Mucosa of gallbladder (tissue), 1 donor: ENCODE data around the gene SNX2. TPM values are rescaled to one million over a fixed set of nuclear protein-coding genes. Genes with fewer than 3 reads are reported as not detected.
"Not testable (repeated sequence)": the region's sequence is repeated elsewhere in the genome, so short reads cannot be mapped to it uniquely, and the experiment has no call there.

Experiments
- DNase-seq: peaks from one replicate; pipeline ENCODE4 v3.0.0-alpha.2; 2020; ENCODE audit warnings: low spot score
- total RNA-seq: library from RNA; stranded (reverse); gene quantifications from one replicate; pipeline ENCODE4 v1.2.1, GENCODE V29; 2021
- donor health status: DM: no; HTN: no; CAD: no.

SNX2 gene
- total RNA-seq, 1 donor from 2014 or later: 64.7 TPM

DNA sequence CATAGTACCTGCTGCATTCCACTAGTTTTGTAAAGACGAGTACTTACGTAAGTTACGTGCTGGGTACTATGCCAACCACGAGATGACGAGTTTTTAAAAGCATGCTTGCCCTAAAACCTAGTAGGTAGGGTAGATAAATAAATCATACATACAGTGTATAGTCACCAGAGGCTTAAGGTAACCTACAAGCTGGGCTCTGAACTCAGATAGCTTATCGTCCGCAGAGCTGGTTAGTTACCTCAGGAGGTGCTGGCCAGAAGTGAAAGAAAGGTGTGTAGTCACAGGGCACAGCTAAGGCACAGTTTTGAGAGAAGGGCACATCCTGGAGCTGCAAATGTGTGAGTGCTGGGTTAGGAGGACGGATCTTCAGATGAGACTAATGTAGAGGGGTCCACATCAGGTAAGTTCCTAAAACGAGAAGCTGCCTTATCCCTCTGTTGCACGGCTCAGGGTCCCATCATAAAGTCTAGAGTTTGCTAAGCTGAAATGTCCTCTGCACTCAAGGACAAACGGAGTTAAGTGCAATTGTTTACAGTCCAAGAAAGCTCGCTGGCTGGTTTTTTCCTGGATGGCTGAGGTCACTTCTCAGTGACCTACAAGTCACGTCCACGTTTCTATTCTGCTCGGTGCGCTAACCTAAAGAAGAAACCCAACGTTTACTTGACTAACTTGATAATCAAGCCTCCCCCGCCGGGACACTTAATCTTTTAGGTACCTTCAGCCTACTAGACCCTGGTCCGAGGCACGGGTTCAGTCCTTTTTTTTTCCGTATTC, 69.4 kb downstream of the SNX2 start:
- DNase-seq: peak; percentile 16

- no peak for DNase-seq
Measured at GRCh38 chr5:122844910-122845228, 70.0 kb downstream of the SNX2 start.

- peak; percentile 82 for DNase-seq
Measured at GRCh38 chr5:122845229-122846050, 70.6 kb downstream of the SNX2 start, which contains the start of gene SNX24. SNX24 (plus strand) TSS chr5:122845613; CDS start chr5:122845634, 21 bp downstream.

DNA sequence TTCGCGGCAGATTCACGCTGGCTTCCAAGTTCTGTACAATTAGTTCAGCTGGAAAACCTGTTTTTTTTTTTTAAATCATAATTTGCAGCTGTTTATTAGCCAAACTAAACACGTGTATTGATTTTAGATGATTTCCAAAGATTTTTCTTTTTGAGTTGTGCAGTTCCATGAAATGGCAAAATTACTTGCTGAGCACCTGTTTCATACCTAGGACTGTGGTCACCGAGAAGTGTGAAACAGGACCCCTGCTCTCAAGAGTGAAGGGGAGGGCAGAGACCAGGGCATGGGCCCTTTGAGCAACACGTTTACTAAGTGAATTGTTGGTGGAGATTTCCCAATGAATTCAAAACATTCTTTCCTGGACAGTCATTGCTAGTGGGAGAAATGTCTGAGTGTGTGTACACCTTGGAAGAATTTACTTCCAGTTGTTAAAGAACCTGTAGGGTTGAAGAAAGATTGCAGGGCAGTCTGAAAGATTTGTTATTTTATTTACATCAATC, 71.2 kb downstream of the SNX2 start:
- DNase-seq: no peak

DNA sequence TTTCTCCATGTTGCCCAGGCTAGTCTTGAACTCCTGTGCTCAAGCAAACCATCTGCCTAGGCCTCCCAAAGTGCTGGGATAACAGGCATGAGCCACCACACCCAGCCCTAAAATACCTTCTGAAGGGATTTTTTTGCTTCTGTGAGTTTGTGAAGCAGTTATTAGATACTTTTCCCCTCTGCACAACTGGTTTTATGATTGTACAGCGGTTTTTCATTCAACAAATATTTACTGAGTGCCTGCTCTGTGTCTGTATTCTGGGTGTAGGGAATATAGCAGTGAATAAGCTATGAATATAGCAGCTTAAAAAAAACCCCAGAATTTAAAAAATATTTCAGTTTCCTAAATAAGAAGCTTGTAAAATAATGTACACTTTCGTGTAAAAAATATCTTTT, 72.8 kb downstream of the SNX2 start:
- no peak for DNase-seq

- DNase-seq: no peak
Measured at GRCh38 chr5:122849771-122850170, 74.9 kb downstream of the SNX2 start.

DNA sequence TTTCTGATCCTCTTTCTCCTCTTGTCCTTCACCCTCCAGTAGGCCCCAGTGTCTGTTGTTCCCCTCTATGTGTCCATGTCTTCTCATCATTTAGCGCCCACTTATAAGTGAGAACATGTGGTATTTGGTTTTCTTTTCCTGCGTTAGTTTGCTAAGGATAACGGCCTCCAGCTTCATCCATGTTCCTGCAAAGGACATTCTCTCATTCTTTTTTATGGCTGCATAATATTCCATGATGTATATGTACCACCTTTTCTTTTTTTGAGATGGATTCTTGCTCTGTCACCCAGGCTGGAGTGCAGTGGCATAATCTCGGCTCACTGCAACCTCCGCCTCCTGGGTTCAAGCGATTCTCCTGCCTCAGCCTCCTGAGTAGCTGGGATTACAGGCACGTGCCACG, 82.7 kb downstream of the SNX2 start:
- not testable (repeated sequence) for DNase-seq

DNA sequence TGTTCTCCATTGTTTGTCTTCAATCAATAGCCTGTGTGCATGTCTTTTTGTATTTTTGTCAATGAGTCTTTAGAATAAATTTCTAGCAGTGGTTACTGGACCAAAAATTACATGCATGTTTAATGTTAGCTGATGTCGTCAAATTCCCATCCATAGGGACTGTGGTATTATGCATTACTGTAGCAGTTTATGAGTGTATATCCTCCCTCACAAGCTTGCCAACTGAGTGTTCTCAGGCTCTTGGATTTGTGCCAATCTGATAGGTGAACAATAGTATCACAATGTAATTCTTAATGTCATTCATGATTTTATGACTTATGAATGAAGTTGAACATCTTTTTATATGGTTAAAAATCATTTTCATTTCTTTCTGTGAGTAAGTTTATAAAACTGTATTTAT, 83.6 kb downstream of the SNX2 start:
- DNase-seq: peak; percentile 13

DNA sequence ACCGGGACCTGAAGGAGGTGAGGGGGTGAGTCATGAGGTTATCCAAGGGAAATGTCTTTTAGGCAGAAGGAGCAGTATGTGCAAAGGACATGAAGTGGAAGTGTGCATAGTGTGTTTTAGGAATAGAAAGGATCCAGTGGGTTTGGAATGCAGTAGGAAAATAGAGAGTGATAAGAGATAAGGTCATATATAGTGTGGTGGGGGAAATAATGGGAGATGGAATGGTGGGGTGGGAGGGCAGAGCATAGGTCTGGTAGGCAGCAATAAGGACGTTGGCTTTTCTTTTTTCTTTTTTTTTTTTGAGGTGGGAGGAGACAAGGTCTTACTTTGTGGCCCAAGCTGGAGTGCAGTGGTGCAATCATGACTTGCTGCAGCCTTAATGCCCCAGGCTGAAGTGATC, 88.4 kb downstream of the SNX2 start:
- no peak for DNase-seq

DNA sequence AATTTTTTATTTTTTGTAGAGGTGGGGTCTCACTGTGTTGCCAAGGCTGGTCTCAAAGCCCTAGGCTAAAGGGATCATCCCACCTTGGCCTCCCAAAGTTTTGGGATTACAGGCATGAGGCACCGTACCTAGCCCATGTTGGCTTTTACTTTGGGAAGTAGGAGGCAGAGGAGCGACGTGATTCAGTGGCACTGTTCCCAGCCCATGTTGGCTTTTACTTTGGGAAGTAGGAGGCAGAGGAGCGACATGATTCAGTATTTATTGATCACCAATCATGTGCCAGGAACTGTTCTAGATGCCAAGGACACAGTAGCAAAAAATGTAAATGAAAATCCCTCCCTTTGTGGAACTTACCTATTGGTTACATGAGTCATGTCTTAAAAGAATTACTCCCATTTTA, 88.8 kb downstream of the SNX2 start:
- DNase-seq: peak; percentile 53

GRCh38 chr5:122864400-122864799, 89.5 kb downstream of the SNX2 start:
- no peak for DNase-seq

DNA sequence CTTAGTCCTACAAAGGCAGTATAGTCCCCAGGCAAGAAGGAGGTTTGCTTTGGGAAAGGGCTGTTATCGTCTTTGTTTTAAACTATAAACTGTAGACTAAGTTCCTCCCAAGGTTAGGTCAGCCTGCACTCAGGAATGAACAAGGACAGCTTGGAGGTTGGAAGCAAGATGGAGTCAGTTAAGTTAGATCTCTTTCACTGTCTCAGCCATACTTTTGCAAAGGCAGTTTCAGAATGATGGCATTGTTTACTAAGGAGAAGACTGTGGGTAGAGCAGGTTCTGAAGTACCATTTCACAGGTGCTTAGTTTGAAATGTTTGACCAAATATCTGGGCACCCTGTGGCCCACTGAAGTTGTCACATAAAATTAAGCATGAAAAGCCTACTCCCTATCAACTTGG, 90.0 kb downstream of the SNX2 start:
- no peak for DNase-seq

DNA sequence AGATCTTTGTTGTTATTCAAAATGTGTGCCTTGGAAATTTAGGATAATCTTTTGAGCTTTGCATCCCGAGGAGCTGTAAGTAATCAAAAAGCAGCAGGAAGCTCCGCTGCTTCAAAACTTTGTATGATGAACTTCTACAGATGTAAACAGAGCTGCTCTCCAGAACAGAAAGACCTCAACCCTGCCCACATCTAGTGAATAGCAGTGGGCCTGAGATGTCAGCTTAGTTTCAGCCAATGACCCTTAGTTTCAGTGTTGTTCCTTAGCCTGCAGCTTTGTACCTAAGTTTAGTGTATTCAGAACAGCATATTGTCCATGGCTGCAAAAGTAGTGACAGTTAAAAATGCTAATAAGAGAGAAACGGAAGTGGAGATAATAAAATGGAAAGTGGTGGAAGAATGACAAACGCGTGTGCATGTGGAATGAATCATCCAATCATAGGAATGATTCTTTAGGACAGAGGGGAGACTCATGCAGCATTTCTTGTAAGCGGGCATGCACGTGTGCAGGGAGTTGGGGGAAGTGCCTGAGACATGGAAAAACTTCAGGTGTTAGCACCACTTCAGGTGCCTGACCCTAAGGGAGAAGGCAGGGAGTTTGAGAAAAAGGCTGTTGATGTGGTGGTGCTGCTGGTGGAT, 95.5 kb downstream of the SNX2 start:
- no peak for DNase-seq

GRCh38 chr5:122871661-122872060, 96.8 kb downstream of the SNX2 start:
- DNase-seq: no peak

DNA sequence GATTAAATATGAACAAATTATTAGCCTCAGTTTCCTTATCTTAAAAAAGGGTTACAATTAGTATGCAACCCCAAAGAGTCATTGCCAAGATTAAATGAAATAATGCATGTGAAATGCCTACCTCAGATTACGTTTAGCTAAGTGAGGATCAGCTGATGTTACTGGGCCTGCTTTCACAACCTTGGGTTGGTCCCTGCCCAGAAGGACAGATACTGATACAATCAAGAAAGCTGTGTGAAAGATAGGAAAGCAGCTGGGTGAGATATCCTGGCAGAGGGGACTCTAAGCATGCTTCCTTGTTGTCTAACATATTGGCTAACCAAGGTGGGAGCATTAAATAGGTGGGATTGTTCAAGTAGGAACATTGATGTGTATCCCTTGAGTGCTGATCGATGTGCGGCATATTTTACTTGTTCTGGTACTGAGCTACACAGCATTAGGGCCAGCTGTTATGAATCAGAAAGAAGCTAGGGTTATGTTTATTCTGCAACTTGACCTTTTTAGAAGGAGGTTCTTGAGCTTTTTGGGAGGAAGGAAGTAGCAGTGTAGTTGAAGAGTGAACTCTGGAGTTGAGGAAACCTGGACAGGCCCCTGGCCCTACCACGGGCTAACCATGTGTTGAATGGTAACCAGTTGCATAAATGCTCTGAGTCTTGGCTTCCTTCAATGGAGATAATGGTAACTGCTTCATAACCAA, 99.4 kb downstream of the SNX2 start:
- no peak for DNase-seq

DNA sequence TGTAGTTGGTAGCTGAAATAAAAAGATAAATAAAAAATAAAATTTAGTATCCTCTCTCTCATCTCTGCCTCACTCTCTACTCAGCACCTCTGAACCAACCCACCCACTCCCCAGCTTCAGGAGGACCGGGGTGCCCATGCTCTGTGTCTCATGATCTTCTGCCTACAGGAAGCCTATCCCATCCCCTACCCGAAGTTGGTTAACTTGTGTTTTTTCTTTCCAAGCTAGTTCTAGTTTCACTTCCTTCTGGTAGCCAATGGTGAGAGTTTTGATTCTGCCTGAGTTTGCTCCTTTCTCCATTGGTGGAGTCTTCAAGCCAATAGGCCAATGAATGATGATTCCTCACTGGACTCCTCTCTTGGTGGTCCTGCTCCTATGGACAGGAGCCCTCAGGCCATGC, 102.6 kb downstream of the SNX2 start:
- DNase-seq: no peak

DNA sequence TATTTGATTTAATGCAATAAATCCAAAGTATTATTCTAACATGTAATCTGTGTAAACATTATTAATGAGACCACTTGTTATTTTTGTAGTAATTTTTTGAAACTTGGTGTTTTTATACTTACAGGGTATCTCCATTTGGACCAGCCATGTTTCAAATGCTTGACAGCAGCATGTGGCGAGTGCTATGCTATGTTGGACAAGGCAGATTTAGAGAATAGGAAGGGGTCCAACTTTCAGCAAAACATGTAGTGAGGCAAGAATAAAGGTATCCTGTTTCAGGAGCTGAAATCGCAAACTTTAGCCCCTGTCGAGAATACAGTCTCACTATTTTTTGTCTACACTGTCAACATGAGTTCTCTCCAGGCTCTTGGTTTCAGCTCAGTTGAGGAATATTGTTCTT, 104.2 kb downstream of the SNX2 start:
- DNase-seq: no peak

Other genes starting within 250 kb of the SNX2 start
- gene SNX24, start 70.5 kb downstream of the SNX2 start, total RNA-seq: 18.2 TPM